ENCODE results near the gene IQCF6. TPM values are rescaled to one million over a fixed set of nuclear protein-coding genes. Genes with fewer than 3 reads are reported as not detected.

The IQCF6 gene
- not detected for total RNA-seq

GRCh38 chr3:51779137-51779536, at the start of gene IQCF6:
Gene IQCF6, minus strand, starts transcription at chr3:51779237. Its CDS starts 13 bp downstream, at chr3:51779224.
- no peak for ATAC-seq (ENCODE audit: low read depth)
- POLR2A ChIA-PET: no interaction called here
- no peak within 1 kb of the TSS for H3K4me3 Mint-ChIP-seq
- no peaks in the 10 kb centered on the region for H3K36me3 Mint-ChIP-seq
- H3K4me1 Mint-ChIP-seq: no peaks in the 10 kb centered on the region
- DNase-seq: no peak
- no peak within 1 kb of the TSS for H3K27ac Mint-ChIP-seq
- peaks cover 15% of the 10 kb centered on the region for H3K27me3 Mint-ChIP-seq
- no peaks in the 10 kb centered on the region for H3K9me3 Mint-ChIP-seq

- POLR2A ChIA-PET: no interaction called here
- H3K4me3 Mint-ChIP-seq: no peak overlapping the region
- no peak for DNase-seq
- H3K36me3 Mint-ChIP-seq: no peaks in the 10 kb centered on the region
- peaks cover 4% of the 10 kb centered on the region for H3K4me1 Mint-ChIP-seq
- peaks cover 11% of the 10 kb centered on the region for H3K9me3 Mint-ChIP-seq
- peaks cover 16% of the 10 kb centered on the region for H3K27me3 Mint-ChIP-seq
- ATAC-seq (ENCODE audit: low read depth): no peak
- H3K27ac Mint-ChIP-seq: no peak overlapping the region
Observed at GRCh38 chr3:51828297-51828696, 49.3 kb upstream of the IQCF6 start.

DNA sequence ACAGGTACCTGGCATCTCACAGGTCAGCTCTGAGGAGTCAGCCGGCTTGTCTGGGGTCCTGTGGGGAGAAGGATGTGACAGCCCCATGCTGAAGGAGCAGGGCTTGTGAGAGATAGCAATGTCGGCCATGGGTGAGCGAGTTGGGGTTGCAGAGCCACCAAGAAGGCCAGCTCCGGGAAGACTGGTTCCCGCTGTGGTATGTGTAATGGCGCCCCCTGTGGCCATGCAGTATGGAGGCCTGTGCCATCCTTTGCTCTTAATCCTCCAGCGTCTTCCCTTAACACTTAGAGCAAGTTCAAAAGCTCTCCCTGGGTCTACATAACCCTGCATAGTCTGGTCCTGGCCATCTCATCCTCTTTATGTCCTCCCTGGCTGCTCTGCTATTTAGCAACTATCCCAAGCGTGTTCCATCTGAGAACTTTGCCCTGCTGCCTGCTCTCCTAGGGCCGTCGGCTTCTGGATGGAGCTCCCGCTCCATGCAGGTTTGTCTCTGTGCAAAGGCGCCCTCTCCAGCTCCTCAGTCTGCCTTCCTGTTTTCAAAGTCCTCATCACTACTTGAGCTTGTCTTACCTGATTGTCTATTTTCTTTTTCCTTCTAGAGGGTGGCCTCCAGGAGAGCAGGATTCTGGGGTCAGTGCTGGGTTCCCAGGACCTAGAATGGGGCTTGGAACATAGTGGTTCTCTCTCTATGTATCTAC, 40.8 kb upstream of the IQCF6 start:
- Mint-ChIP-seq H3K4me1 (peaks cover 17% of the 10 kb centered on the region), H3K4me3 (no peak overlapping the region), H3K27me3 (peaks cover 22% of the 10 kb centered on the region), H3K27ac (no peak overlapping the region), H3K9me3 (peaks cover 9% of the 10 kb centered on the region), H3K36me3 (peaks cover 3% of the 10 kb centered on the region)
- DNase-seq (no peak), ATAC-seq (ENCODE audit: low read depth) (no peak)
- POLR2A ChIA-PET: interaction anchor here (0.5 kb wide), 1 partner anchor 1838 kb away, joined by 4 read pairs; no protein-coding TSS in a partner anchor

GRCh38 chr3:51819151-51819550, 40.1 kb upstream of the IQCF6 start:
- POLR2A ChIA-PET: interaction anchor here (0.5 kb wide), 1 partner anchor 1837 kb away, joined by 4 read pairs; no protein-coding TSS in a partner anchor
- Mint-ChIP-seq H3K4me1 (peaks cover 17% of the 10 kb centered on the region), H3K4me3 (no peak overlapping the region), H3K27ac (no peak overlapping the region), H3K27me3 (peaks cover 21% of the 10 kb centered on the region), H3K36me3 (peaks cover 3% of the 10 kb centered on the region), H3K9me3 (peaks cover 9% of the 10 kb centered on the region)
- ATAC-seq (ENCODE audit: low read depth) (no peak), DNase-seq (no peak)

DNA sequence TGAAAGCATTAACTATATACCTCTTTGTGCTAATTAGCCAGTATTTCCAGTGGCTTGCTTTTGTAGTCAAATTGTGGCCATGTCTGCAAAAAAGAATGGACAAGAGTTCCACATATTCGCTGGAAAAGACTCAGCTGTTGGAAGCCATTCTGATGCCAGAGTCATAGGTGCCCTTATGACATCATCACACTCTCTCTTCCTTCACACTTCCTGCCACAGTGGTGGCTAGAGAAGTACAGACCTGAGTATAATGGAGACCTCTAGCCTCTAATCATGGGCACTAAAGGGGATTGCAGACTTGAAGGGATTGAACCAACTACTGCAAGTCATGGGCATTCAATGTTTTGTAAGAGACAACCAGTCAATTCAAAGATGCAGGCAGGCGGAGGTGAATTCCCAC, 38.3 kb upstream of the IQCF6 start:
- ATAC-seq (ENCODE audit: low read depth): no peak
- Mint-ChIP-seq H3K4me3 (no peak overlapping the region), H3K27me3 (peaks cover 11% of the 10 kb centered on the region), H3K36me3 (peaks cover 3% of the 10 kb centered on the region), H3K27ac (no peak overlapping the region), H3K9me3 (peaks cover 4% of the 10 kb centered on the region), H3K4me1 (peaks cover 11% of the 10 kb centered on the region)
- no peak for DNase-seq
- POLR2A ChIA-PET: no interaction called here

DNA sequence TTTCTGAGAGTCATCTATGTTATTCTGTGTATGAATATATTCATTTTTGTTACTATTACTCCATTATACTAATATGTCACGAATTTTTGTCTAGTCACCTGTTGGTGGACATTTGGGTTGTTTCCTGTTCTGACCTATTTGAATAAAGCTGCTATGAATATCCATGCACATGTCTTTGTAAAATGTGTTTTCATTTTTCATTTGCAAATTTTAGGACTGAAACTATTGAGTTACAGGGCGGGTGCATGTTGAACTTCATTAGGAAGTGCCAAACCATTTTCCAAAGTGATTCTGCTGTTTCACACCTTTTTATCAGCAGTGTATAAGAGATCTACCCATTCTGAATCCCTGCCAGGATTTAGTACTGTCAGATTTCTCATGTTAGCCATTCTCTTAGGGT, 37.7 kb upstream of the IQCF6 start:
- ATAC-seq (ENCODE audit: low read depth): no peak
- Mint-ChIP-seq H3K9me3 (peaks cover 2% of the 10 kb centered on the region), H3K27ac (no peak overlapping the region), H3K4me3 (no peak overlapping the region), H3K27me3 (peaks cover 11% of the 10 kb centered on the region), H3K36me3 (peaks cover 2% of the 10 kb centered on the region), H3K4me1 (peaks cover 11% of the 10 kb centered on the region)
- POLR2A ChIA-PET: no interaction called here
- DNase-seq: no peak

DNA sequence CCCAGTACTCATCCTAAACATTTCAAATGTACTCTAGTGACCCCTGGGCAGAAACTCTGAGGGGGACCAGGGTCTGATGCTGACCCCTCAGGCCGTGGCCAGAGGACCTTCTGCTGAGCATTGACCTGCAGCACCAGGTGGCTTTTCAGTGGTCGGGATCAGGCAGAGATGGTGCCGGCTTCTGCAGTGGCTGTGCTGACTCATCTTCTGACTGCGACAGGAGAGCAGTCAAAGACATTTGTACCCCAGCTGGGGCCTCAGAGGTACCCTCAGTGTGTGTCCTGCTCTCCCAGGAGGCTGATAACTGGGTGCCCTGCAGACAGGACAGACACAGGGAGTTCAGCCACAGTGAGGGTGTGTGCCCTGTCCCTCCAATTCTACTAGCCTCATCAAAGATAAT, 36.6 kb upstream of the IQCF6 start:
- ATAC-seq (ENCODE audit: low read depth) (no peak), DNase-seq (no peak)
- POLR2A ChIA-PET: no interaction called here
- H3K27me3 Mint-ChIP-seq: peaks cover 11% of the 10 kb centered on the region
- H3K4me3 Mint-ChIP-seq: no peak overlapping the region
- no peaks in the 10 kb centered on the region for H3K9me3 Mint-ChIP-seq
- H3K36me3 Mint-ChIP-seq: no peaks in the 10 kb centered on the region
- H3K27ac Mint-ChIP-seq: no peak overlapping the region
- H3K4me1 Mint-ChIP-seq: peaks cover 10% of the 10 kb centered on the region

GRCh38 chr3:51814034-51814433, 35.0 kb upstream of the IQCF6 start:
- no peak for ATAC-seq (ENCODE audit: low read depth)
- Mint-ChIP-seq H3K27ac (no peak overlapping the region), H3K4me1 (peaks cover 10% of the 10 kb centered on the region), H3K36me3 (no peaks in the 10 kb centered on the region), H3K27me3 (peaks cover 9% of the 10 kb centered on the region), H3K4me3 (no peak overlapping the region), H3K9me3 (no peaks in the 10 kb centered on the region)
- POLR2A ChIA-PET: no interaction called here
- no peak for DNase-seq

- POLR2A ChIA-PET: no interaction called here
- Mint-ChIP-seq H3K4me3 (no peak overlapping the region), H3K36me3 (no peaks in the 10 kb centered on the region), H3K4me1 (peaks cover 10% of the 10 kb centered on the region), H3K27me3 (peaks cover 9% of the 10 kb centered on the region), H3K9me3 (no peaks in the 10 kb centered on the region), H3K27ac (no peak overlapping the region)
- DNase-seq: no peak
- ATAC-seq (ENCODE audit: low read depth): no peak
Observed at GRCh38 chr3:51813539-51813938, 34.5 kb upstream of the IQCF6 start.

DNA sequence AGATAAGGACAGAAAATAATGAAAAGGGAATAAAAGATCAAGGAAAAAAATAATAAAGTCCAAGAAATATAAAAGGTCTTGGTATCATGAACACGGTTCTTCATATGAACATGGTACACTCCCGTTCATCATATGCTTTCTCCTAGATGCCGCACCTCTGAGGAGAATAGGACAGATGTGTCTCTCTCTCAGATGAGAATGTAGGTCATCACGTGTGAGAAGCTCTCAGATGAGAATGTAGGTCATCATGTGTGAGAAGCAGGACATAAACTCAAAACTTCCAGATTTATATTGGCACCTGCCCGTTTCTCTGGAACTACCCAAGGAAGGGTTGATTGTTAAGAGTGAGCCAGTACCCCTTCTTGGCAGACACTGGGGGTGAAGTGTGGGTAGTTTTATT, 29.9 kb upstream of the IQCF6 start:
- DNase-seq: no peak
- H3K27ac Mint-ChIP-seq: no peak overlapping the region
- peaks cover 4% of the 10 kb centered on the region for H3K27me3 Mint-ChIP-seq
- peaks cover 8% of the 10 kb centered on the region for H3K4me1 Mint-ChIP-seq
- POLR2A ChIA-PET: no interaction called here
- no peak overlapping the region for H3K4me3 Mint-ChIP-seq
- no peaks in the 10 kb centered on the region for H3K36me3 Mint-ChIP-seq
- no peaks in the 10 kb centered on the region for H3K9me3 Mint-ChIP-seq
- no peak for ATAC-seq (ENCODE audit: low read depth)

DNA sequence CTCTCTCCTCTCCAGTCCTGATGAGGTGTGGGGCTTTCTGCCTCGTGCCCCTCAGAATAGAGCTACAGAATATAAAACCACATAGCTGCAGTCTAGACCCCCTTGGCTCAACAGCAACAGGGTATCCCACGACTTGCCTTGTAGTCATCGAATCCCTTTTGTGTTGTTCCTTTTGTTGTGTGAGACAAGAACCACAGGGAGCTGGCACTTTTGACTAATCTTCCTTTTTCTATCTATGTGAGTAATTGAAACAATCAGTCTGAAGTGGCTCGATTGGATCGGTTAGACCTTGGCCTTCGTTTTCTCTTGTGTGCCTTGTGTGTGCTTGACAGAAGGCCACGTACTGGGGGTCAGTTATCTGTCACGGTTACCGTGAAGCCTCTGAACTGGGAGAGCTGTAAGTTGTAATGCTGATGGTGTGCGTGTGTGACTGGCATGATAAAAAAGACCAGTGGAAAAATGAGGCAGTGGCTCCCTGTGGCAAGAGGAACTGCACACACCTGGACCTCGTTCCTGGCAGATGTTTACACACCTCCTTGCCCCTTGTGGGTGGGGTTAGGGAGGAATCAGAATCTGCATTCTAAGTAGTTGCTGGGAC, 23.2 kb upstream of the IQCF6 start:
- H3K27me3 Mint-ChIP-seq: peaks cover 4% of the 10 kb centered on the region

DNA sequence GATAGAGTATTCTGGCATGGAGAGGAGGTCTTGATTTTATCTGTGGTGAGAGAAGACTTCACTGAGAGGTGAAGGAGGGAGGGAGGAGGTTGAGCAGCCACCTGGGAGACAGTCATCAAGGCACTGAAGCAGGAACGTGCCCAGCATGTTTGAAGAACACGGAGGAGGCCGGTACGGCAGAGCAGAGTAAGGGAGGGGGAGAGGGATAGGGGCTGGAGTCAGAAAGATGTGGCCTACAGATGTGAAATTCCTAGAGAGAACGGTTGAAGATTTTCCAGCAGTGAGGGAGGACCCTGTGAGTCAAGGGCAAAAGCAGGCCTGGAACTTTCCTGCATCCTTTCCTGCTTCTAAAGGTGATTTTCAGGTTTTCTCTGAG, 21.7 kb upstream of the IQCF6 start:
- DNase-seq (no peak), ATAC-seq (ENCODE audit: low read depth) (no peak)
- Mint-ChIP-seq H3K4me1 (peaks cover 40% of the 10 kb centered on the region), H3K9me3 (no peaks in the 10 kb centered on the region), H3K4me3 (no peak overlapping the region), H3K27ac (peak overlapping the region; percentile 50), H3K36me3 (no peaks in the 10 kb centered on the region), H3K27me3 (peaks cover 5% of the 10 kb centered on the region)
- POLR2A ChIA-PET: no interaction called here

More for the DNA sequence above, 23.2 kb upstream of the IQCF6 start:
- no peak for DNase-seq
- Mint-ChIP-seq H3K27ac (no peak overlapping the region), H3K9me3 (no peaks in the 10 kb centered on the region), H3K36me3 (no peaks in the 10 kb centered on the region), H3K4me1 (peaks cover 33% of the 10 kb centered on the region), H3K4me3 (no peak overlapping the region)
- POLR2A ChIA-PET: interaction anchor here (1.3 kb wide), 1 partner anchor 68 kb away, joined by 3 read pairs; no protein-coding TSS in a partner anchor
- no peak for ATAC-seq (ENCODE audit: low read depth)

DNA sequence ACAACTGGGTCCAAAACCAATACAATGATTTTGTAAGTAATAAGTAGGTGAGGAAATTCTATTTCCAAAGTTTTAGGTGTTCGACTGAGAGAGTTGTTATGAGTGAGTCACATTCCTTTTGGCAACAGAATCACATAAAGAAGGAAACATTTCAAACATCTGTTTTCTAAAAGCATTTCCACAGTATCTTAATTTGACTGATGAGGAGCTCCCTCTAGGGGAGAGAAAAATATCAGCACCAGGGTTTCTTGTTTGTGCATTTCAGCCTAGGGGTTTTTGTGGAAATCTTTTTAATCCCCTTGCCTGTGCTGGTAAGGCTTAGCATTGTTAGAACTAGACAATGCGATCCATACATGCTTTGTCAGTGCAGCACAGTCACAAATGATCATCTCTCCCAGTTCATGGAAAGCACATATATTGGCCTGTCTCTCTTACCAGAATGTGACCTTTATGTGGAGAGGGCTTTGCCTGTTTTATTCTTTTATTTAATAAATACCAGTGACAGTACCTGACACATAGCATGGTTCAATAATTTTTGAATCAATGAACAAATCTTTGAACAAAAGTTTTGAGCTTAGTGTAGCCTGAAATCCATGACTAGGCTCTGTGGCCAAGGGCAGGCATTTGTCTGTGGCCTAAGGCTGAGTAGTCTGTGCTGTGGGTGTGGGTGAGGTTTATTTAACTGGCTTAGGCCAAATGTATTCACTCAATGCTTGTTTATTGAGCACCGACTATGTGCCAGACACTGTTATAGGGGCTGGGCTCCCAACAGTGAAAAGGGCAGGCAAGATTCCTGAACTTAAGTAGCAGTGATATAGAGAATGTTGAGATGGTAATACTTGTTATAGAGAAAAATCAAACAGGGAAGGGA, 21.1 kb upstream of the IQCF6 start:
- H3K27me3 Mint-ChIP-seq: peaks cover 9% of the 10 kb centered on the region
- H3K4me3 Mint-ChIP-seq: no peak overlapping the region
- H3K9me3 Mint-ChIP-seq: no peaks in the 10 kb centered on the region
- POLR2A ChIA-PET: no interaction called here
- H3K4me1 Mint-ChIP-seq: peaks cover 40% of the 10 kb centered on the region
- no peaks in the 10 kb centered on the region for H3K36me3 Mint-ChIP-seq
- DNase-seq: no peak
- peak; percentile 25 for ATAC-seq (ENCODE audit: low read depth)
- peak overlapping the region; percentile 50 for H3K27ac Mint-ChIP-seq

Data from activated naive CD8-positive, alpha-beta T cell treated with anti-CD3 and anti-CD28 coated beads, Interleukin-2, amount 10 ng/mL, durations not matched to agents 7 days and 5 days (primary cell).